ENCODE data around the gene ISOC2.

GRCh38 chr19:55484593-55485438 lies 23.4 kb upstream of the ISOC2 start, which contains the start of gene NAT14:
- TF ChIP-seq CTCF (IDR thresholded peaks at IDR 0.05; ENCODE audit: insufficient read depth, low read depth, low read length) (no peak), EZH2 (IDR thresholded peaks at IDR 0.05; ENCODE audit: insufficient read depth, low read length) (no peak)

All from astrocyte (in vitro differentiated cells and primary cell).